HepG2 (cell line): Measurements from ENCODE around the gene GAN. TPM values are rescaled to one million over a fixed set of nuclear protein-coding genes. Genes with fewer than 3 reads are reported as not detected.

ENCODE experiments used
- ATAC-seq: fragments of 200-7000 bp; cut with Tn5 transposase; 3 replicates; pipeline ENCODE4 v1.9.1; 2020; ENCODE audit warnings: mild to moderate bottlenecking, moderate library complexity
- BruUV-seq: library from RNA; stranded (reverse); fragments of 400-500 nt; replicated peaks from 2 replicates; lab custom pipeline; 2021; lab: Mats Ljungman, UMichigan
- CTCF ChIA-PET: fragments of 300-600 bp; formaldehyde crosslinking; extraction: SDS; loops from one replicate; lab custom pipeline; 2021; ENCODE audit warnings: low total read pairs, inconsistent platforms, low intra/inter-chr PET ratio; lab: Yijun Ruan, JAX
- POLR2A ChIA-PET: fragments of 350-600 bp; sonication (Branson Sonifier 250); formaldehyde crosslinking; loops from one replicate; lab custom pipeline; 2020; ENCODE audit warnings: antibody characterized with exemption, inconsistent platforms; lab: Yijun Ruan, JAX
- DNase-seq: peaks from one replicate; pipeline ENCODE4 v3.0.0-alpha.2; 2015; ENCODE audit warnings: low spot score
- FAIRE-seq: peaks from 3 replicates; lab custom pipeline; 2011; peaks lifted over from hg19 to GRCh38; lab: Jason Lieb, UNC
- H2AFZ ChIP-seq: one replicate; pipeline ENCODE4 v1.6.1; 2011; ENCODE audit warnings: low read length, inconsistent platforms
- H3K27ac ChIP-seq: fragments of 300-600 bp; 3 replicates; pipeline ENCODE4 v1.8.0; 2011; ENCODE audit warnings: mixed run types, mild to moderate bottlenecking, mixed read lengths, low read length, inconsistent platforms; ENCODE audit not compliant: insufficient read depth; ENCODE audit errors: extremely low read length
- H3K27me3 ChIP-seq, 2 experiments: fragments of 200-600 bp in 1 of 2; 2 replicates in 1 of 2; 3 replicates in 1 of 2; pipeline versions ENCODE4 v1.6.0 to v1.8.0; 2011; ENCODE audit warnings: low read length in 2 of 2, mild to moderate bottlenecking in 2 of 2, moderate library complexity in 2 of 2, inconsistent platforms in 1 of 2; ENCODE audit not compliant: insufficient read depth in 2 of 2, control insufficient read depth in 1 of 2
- H3K36me3 ChIP-seq, 2 experiments: fragments of 200-600 bp in 1 of 2; replicated peaks in 1 of 2; 2 replicates in 1 of 2; 3 replicates in 1 of 2; pipeline versions ENCODE4 v1.5.1 to v1.8.0; 2011; ENCODE audit warnings: low read length in 2 of 2, inconsistent platforms in 1 of 2; ENCODE audit not compliant: insufficient read depth in 2 of 2, control insufficient read depth in 1 of 2
- H3K4me1 ChIP-seq: 2 replicates; pipeline ENCODE4 v1.5.1; 2012; ENCODE audit warnings: low read length, inconsistent platforms; ENCODE audit not compliant: insufficient read depth
- H3K4me2 ChIP-seq: 2 replicates; pipeline ENCODE4 v1.6.0; 2011; ENCODE audit warnings: low read depth, low read length, inconsistent platforms
- H3K4me3 ChIP-seq, 3 experiments: fragments of 200-600 bp in 1 of 3; sonication (generic), shearing (Covaris generic) in 1 of 3; replicated peaks in 1 of 3; 2 replicates each; pipeline ENCODE4 v1.5.1; 2011 to 2016; ENCODE audit warnings: low read length in 3 of 3, inconsistent platforms in 2 of 3, low read depth in 2 of 3, mild to moderate bottlenecking in 2 of 3, control low read depth in 1 of 3, mixed read lengths in 1 of 3; ENCODE audit not compliant: insufficient read depth in 1 of 3
- H3K79me2 ChIP-seq: one replicate; pipeline ENCODE4 v1.6.1; 2011; ENCODE audit warnings: low read length, inconsistent platforms; ENCODE audit not compliant: insufficient read depth
- H3K9ac ChIP-seq: 2 replicates; pipeline ENCODE4 v1.6.0; 2011; ENCODE audit warnings: mild to moderate bottlenecking, low read depth, low read length, inconsistent platforms; ENCODE audit not compliant: insufficient read depth
- H3K9me3 ChIP-seq: 2 replicates; pipeline ENCODE4 v1.5.1; 2012; ENCODE audit warnings: mild to moderate bottlenecking, low read length
- H4K20me1 ChIP-seq: 2 replicates; pipeline ENCODE4 v1.6.0; 2011; ENCODE audit warnings: inconsistent platforms, mild to moderate bottlenecking, low read length, moderate library complexity; ENCODE audit not compliant: insufficient read depth
- ATF1 ChIP-seq: IDR thresholded peaks from 2 replicates; pipeline ENCODE4 v1.6.1; 2016; ENCODE audit warnings: mild to moderate bottlenecking, control low read depth
- CEBPB ChIP-seq: IDR thresholded peaks from 2 replicates; pipeline ENCODE4 v1.6.1; 2011; ENCODE audit warnings: low read depth, low read length, improper control_type of control experiment, borderline replicate concordance
- HMG20B ChIP-seq: conservative IDR thresholded peaks from 2 replicates; pipeline ENCODE4 v1.6.1; 2016; ENCODE audit warnings: missing genetic modification reagents, missing compliant biosample characterization
- MED1 ChIP-seq: sonication (generic); formaldehyde crosslinking; IDR thresholded peaks from 2 replicates; pipeline ENCODE4 v1.4.0; 2020; ENCODE audit warnings: missing genetic modification reagents
- NFYB ChIP-seq: sonication (generic); formaldehyde crosslinking; IDR thresholded peaks from 2 replicates; pipeline ENCODE4 v1.4.0; 2020; ENCODE audit warnings: missing genetic modification reagents
- NONO ChIP-seq, 2 experiments: fragments of 450-650 bp in 1 of 2; sonication (generic) in 1 of 2; formaldehyde crosslinking in 1 of 2; IDR thresholded peaks in 1 of 2; conservative IDR thresholded peaks in 1 of 2; 2 replicates each; pipeline versions ENCODE4 v1.6.1 to v1.8.0; 2017 to 2022; ENCODE audit warnings: mild to moderate bottlenecking in 1 of 2, missing genetic modification reagents in 1 of 2, moderate library complexity in 1 of 2
- NR2F1 ChIP-seq, 2 experiments: fragments of 450-650 bp in 1 of 2; formaldehyde crosslinking in 1 of 2; IDR thresholded peaks; 2 replicates each; pipeline versions ENCODE4 v1.5.0 to v1.6.1; 2016 to 2020; ENCODE audit warnings: mild to moderate bottlenecking in 1 of 2, missing compliant biosample characterization in 1 of 2, missing genetic modification reagents in 1 of 2, moderate library complexity in 1 of 2
- ZFYVE20 ChIP-seq: sonication (generic); formaldehyde crosslinking; IDR thresholded peaks from 2 replicates; pipeline ENCODE4 v1.8.0; 2023; ENCODE audit warnings: low read depth, mild to moderate bottlenecking, moderate library complexity, missing genetic modification reagents, borderline replicate concordance
- ZNF280B ChIP-seq: sonication (generic); formaldehyde crosslinking; IDR thresholded peaks from 2 replicates; pipeline ENCODE4 v1.5.0; 2020; ENCODE audit warnings: missing genetic modification reagents, mild to moderate bottlenecking, borderline replicate concordance
- ZNF441 ChIP-seq: sonication (generic); formaldehyde crosslinking; IDR thresholded peaks from 2 replicates; pipeline ENCODE4 v1.7.0; 2021; ENCODE audit warnings: missing genetic modification reagents, borderline replicate concordance
- ZNF543 ChIP-seq: sonication (generic); formaldehyde crosslinking; IDR thresholded peaks from 2 replicates; pipeline ENCODE4 v1.4.0; 2020; ENCODE audit warnings: mild to moderate bottlenecking, missing genetic modification reagents
- ZSCAN29 ChIP-seq: sonication (generic); formaldehyde crosslinking; conservative IDR thresholded peaks from 2 replicates; pipeline ENCODE4 v1.4.0; 2020; ENCODE audit warnings: mild to moderate bottlenecking, missing genetic modification reagents
- WGBS: methylation state at CpG from one replicate; pipeline ENCODE4 v1.1.6; 2017; ENCODE audit warnings: low lambda C conversion rate; 5-methylcytosine and 5-hydroxymethylcytosine counted together
- in situ Hi-C: cut with HindIII; loops from 2 replicates; pipeline ENCODE4 v1.10.0; 2017; ENCODE audit warnings: low pct_unique_long_range_greater_than_20kb; ENCODE audit not compliant: extremely low pct_ligation_motif_present
- intact Hi-C: fragments of 100-400 bp; cut with micrococcal nuclease; formaldehyde crosslinking; loops from one replicate; pipeline ENCODE4 v1.10.0; 2022; ENCODE audit not compliant: unreplicated experiment
- polyA plus RNA-seq, 8 experiments: library from polyadenylated mRNA; depleted of rRNA in 3 of 8; stranded (reverse) in 7 of 8; unstranded in 1 of 8; fragments of >200 nt; fragmentation: Illumina TruSeq in 4 of 8; extraction: Trizol in 4 of 8; gene quantifications; 2 replicates each; pipeline versions ENCODE4 v1.2.1 to v1.2.3, GENCODE V29; 2011 to 2016; ENCODE audit warnings: low read depth in 4 of 8, missing spikeins in 1 of 8, mixed read lengths in 1 of 8; ENCODE audit not compliant: insufficient read depth in 1 of 8
- total RNA-seq, 5 experiments: library from RNA; depleted of rRNA; stranded (reverse); fragments of >200 nt; fragmentation: Illumina TruSeq; extraction: Trizol; gene quantifications; 2 replicates each; pipeline ENCODE4 v1.2.3, GENCODE V29; 2016; ENCODE audit warnings: low read depth in 1 of 5
- TF ChIP-seq, protein P1 (sequence below): sonication (generic); IDR thresholded peaks from 2 replicates; pipeline ENCODE4 v1.6.1; 2016; ENCODE audit warnings: low read depth, borderline replicate concordance
- TF ChIP-seq, protein P2 (sequence below): sonication (generic); formaldehyde crosslinking; IDR thresholded peaks from 2 replicates; pipeline ENCODE4 v1.4.0; 2020; ENCODE audit warnings: mild to moderate bottlenecking, missing genetic modification reagents

Gene GAN
- total and polyA plus RNA-seq, 2 of the 13 experiments (the other 11 are each of a cell fraction or from before 2014, with no cell fraction given): 4.3 to 11.0 TPM

DNA sequence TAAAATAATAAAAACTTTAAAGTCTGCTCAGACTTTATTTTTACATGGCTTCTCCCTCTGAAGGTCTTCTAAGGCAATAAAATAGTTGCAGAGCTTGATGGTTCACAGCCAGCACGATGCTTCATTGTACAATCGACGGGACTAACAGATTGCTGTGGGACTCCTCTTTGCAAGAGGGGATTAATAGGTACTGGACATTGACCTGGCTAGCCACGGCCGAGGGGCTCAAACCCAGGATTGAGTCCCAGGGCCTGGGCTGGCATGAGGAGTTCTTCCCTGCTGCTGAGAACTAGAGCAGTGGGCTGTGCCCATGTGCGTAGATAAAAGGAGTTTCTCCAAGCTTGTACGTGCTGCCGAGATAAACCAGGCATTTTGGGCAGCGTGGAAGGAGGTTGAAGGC is 23.6 kb upstream of the GAN start:
- CTCF ChIA-PET: no interaction called here
- H2AFZ ChIP-seq: no peak overlapping the region
- no peak overlapping the region for H3K4me3 ChIP-seq
- intact Hi-C loops: no loop called here
- no peak overlapping the region for H3K27ac ChIP-seq
- no peaks in the 10 kb centered on the region for H3K4me1 ChIP-seq
- BruUV-seq: no TSS peak
- POLR2A ChIA-PET: no interaction called here
- FAIRE-seq: no peak
- H3K9ac ChIP-seq: no peak overlapping the region
- peaks cover 4 to 22% of the 10 kb centered on the region in 2 experiments; a peak in 4 of 5 replicates for H3K27me3 ChIP-seq
- no peak for DNase-seq
- H3K4me2 ChIP-seq: no peak overlapping the region
- H3K79me2 ChIP-seq: no peaks in the 10 kb centered on the region
- whole genome bisulfite sequencing: 26% methylated on average over 9 of the region's 9 CpGs
- H3K36me3 ChIP-seq: no peaks in the 10 kb centered on the region
- ATAC-seq: no peak
- no peaks in the 10 kb centered on the region for H3K9me3 ChIP-seq
- in situ Hi-C loops: no loop called here
- TF ChIP-seq NR2F1 (CRISPR knock-in tag; IDR thresholded peaks at IDR 0.05): no peak
- TF ChIP-seq ZNF543 (CRISPR knock-in tag): no peak
- TF ChIP-seq NONO (IDR thresholded peaks at IDR 0.05): no peak
- no peak for TF ChIP-seq NONO (CRISPR knock-in tag; conservative IDR thresholded peaks at IDR 0.05)
- TF ChIP-seq ZFYVE20: no peak
- no peak for TF ChIP-seq CEBPB
- no peak for TF ChIP-seq ZSCAN29
- TF ChIP-seq, protein P1, sequence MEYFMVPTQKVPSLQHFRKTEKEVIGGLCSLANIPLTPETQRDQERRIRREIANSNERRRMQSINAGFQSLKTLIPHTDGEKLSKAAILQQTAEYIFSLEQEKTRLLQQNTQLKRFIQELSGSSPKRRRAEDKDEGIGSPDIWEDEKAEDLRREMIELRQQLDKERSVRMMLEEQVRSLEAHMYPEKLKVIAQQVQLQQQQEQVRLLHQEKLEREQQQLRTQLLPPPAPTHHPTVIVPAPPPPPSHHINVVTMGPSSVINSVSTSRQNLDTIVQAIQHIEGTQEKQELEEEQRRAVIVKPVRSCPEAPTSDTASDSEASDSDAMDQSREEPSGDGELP: no peak
- TF ChIP-seq, protein P2, sequence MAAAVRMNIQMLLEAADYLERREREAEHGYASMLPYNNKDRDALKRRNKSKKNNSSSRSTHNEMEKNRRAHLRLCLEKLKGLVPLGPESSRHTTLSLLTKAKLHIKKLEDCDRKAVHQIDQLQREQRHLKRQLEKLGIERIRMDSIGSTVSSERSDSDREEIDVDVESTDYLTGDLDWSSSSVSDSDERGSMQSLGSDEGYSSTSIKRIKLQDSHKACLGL (CRISPR knock-in tag): no peak
- no peak for TF ChIP-seq HMG20B (CRISPR knock-in tag)
- TF ChIP-seq ZNF441 (CRISPR knock-in tag): no peak
- no peak for TF ChIP-seq MED1 (CRISPR knock-in tag)
- no peak for TF ChIP-seq NFYB (CRISPR knock-in tag)
- no peak for TF ChIP-seq ZNF280B
- no peak for TF ChIP-seq ATF1 (CRISPR knock-in tag)
- no peaks in the 10 kb centered on the region for H4K20me1 ChIP-seq
